GM23338 (cell line): ENCODE measurements around the gene EDEM1. TPM values are rescaled to one million over a fixed set of nuclear protein-coding genes. Genes with fewer than 3 reads are reported as not detected.

Experiments
- ATAC-seq: fragments of 200-7000 bp; cut with Tn5 transposase; 3 replicates; pipeline ENCODE4 v1.9.1; 2020
- DNase-seq: peaks from one replicate; pipeline ENCODE4 v3.0.0-alpha.2; 2015; ENCODE audit warnings: low spot score
- H2AFZ ChIP-seq: fragments of 200-600 bp; sonication (generic); 2 replicates; pipeline ENCODE4 v1.8.0; 2016; ENCODE audit warnings: antibody characterized with exemption, mild to moderate bottlenecking, moderate library complexity
- H3F3A ChIP-seq: fragments of 200-600 bp; sonication (generic); replicated peaks from 2 replicates; pipeline ENCODE4 v1.8.0; 2017; ENCODE audit warnings: antibody characterized with exemption, mixed run types, low read depth
- H3K27ac ChIP-seq: fragments of 200-600 bp; sonication (generic); 2 replicates; pipeline ENCODE4 v1.6.1; 2016; ENCODE audit warnings: low read depth
- H3K27me3 ChIP-seq: fragments of 200-600 bp; sonication (generic); 2 replicates; pipeline ENCODE4 v1.8.0; 2016; ENCODE audit warnings: mild to moderate bottlenecking, mixed run types, moderate library complexity; ENCODE audit not compliant: insufficient read depth
- H3K36me3 ChIP-seq: fragments of 200-600 bp; sonication (generic); 2 replicates; pipeline ENCODE4 v1.8.0; 2016; ENCODE audit warnings: mild to moderate bottlenecking; ENCODE audit not compliant: insufficient read depth
- H3K4me1 ChIP-seq: fragments of 200-600 bp; sonication (generic); 2 replicates; pipeline ENCODE4 v1.8.0; 2016; ENCODE audit warnings: mild to moderate bottlenecking, moderate library complexity; ENCODE audit not compliant: insufficient read depth
- H3K4me2 ChIP-seq: fragments of 200-600 bp; sonication (generic); 2 replicates; pipeline ENCODE4 v1.7.1; 2017; ENCODE audit warnings: mixed run types
- H3K4me3 ChIP-seq: fragments of 200-600 bp; sonication (generic); 2 replicates; pipeline ENCODE4 v1.6.1; 2016; ENCODE audit warnings: mixed run types
- H3K79me2 ChIP-seq: fragments of 200-600 bp; sonication (generic); replicated peaks from 2 replicates; pipeline ENCODE4 v1.8.0; 2017; ENCODE audit warnings: mild to moderate bottlenecking; ENCODE audit not compliant: insufficient read depth
- H3K9me2 ChIP-seq: fragments of 200-600 bp; sonication (generic); 2 replicates; pipeline ENCODE4 v1.8.0; 2017; ENCODE audit not compliant: insufficient read depth
- H4K20me1 ChIP-seq: fragments of 200-600 bp; sonication (generic); replicated peaks from 2 replicates; pipeline ENCODE4 v1.8.0; 2017; ENCODE audit warnings: mild to moderate bottlenecking; ENCODE audit not compliant: insufficient read depth
- H3K27ac Mint-ChIP-seq: 2 replicates; pipeline ENCODE4 v1.8.0; 2020; ENCODE audit warnings: inconsistent platforms, mild to moderate bottlenecking, moderate library complexity, mixed read lengths
- H3K27me3 Mint-ChIP-seq: 3 replicates; pipeline ENCODE4 v1.8.0; 2022; ENCODE audit warnings: low read depth, mild to moderate bottlenecking, moderate library complexity, mixed read lengths, inconsistent platforms; ENCODE audit not compliant: insufficient read depth, poor library complexity
- H3K36me3 Mint-ChIP-seq: 3 replicates; pipeline ENCODE4 v1.8.0; 2021; ENCODE audit warnings: low read depth, mild to moderate bottlenecking, inconsistent platforms, moderate library complexity, mixed read lengths
- H3K4me1 Mint-ChIP-seq: 3 replicates; pipeline ENCODE4 v1.8.0; 2020; ENCODE audit warnings: mild to moderate bottlenecking, inconsistent platforms, mixed read lengths
- H3K4me3 Mint-ChIP-seq: 3 replicates; pipeline ENCODE4 v1.8.0; 2021; ENCODE audit warnings: moderate library complexity, mild to moderate bottlenecking, inconsistent platforms, mixed read lengths
- H3K9me3 Mint-ChIP-seq: 3 replicates; pipeline ENCODE4 v1.8.0; 2020; ENCODE audit warnings: moderate library complexity, mild to moderate bottlenecking, inconsistent platforms, mixed read lengths
- CREB1 ChIP-seq: fragments of 250-450 bp; sonication (Bioruptor Pico); IDR thresholded peaks from 2 replicates; pipeline ENCODE4 v1.5.0; 2020; ENCODE audit warnings: low read depth, mild to moderate bottlenecking, moderate library complexity
- EZH2 ChIP-seq: fragments of 200-600 bp; sonication (generic); IDR thresholded peaks from one replicate; pipeline ENCODE4 v1.8.0; 2017; ENCODE audit warnings: antibody characterized with exemption, mild to moderate bottlenecking, low read depth; ENCODE audit not compliant: unreplicated experiment
- EZH2phosphoT487 ChIP-seq: fragments of 200-600 bp; sonication (generic); IDR thresholded peaks from one replicate; pipeline ENCODE4 v1.8.1; 2018; ENCODE audit warnings: antibody characterized with exemption; ENCODE audit not compliant: unreplicated experiment
- JUNB ChIP-seq: IDR thresholded peaks from one replicate; pipeline ENCODE4 v1.6.1; 2016; ENCODE audit warnings: antibody characterized with exemption; ENCODE audit not compliant: unreplicated experiment
- NANOG ChIP-seq: IDR thresholded peaks from 2 replicates; pipeline ENCODE4 v1.6.1; 2016; ENCODE audit warnings: antibody characterized with exemption, borderline replicate concordance
- POLR2AphosphoS5 ChIP-seq: IDR thresholded peaks from 2 replicates; pipeline ENCODE4 v1.6.1; 2016; ENCODE audit warnings: antibody characterized with exemption, low read depth
- REST ChIP-seq: IDR thresholded peaks from one replicate; pipeline ENCODE4 v1.6.1; 2018; ENCODE audit warnings: antibody characterized with exemption; ENCODE audit not compliant: unreplicated experiment
- STAT1 ChIP-seq: IDR thresholded peaks from one replicate; pipeline ENCODE4 v1.6.1; 2016; ENCODE audit warnings: antibody characterized with exemption; ENCODE audit not compliant: unreplicated experiment
- ZNF114 ChIP-seq: fragments of 250-450 bp; sonication (Bioruptor Pico); IDR thresholded peaks from 2 replicates; pipeline ENCODE4 v1.5.0; 2020; ENCODE audit warnings: mild to moderate bottlenecking, moderate library complexity
- ZNF331 ChIP-seq: fragments of 250-450 bp; sonication (Bioruptor Pico); IDR thresholded peaks from 2 replicates; pipeline ENCODE4 v1.5.0; 2020; ENCODE audit warnings: low read depth, mild to moderate bottlenecking, moderate library complexity
- polyA plus RNA-seq: library from polyadenylated mRNA; unstranded; fragments of >200 nt; fragmentation: Nextera tagmentation; extraction: Ambion mirVana; gene quantifications from 2 replicates; pipeline ENCODE4 v1.2.1, GENCODE V29; 2016
- total RNA-seq: library from RNA; depleted of rRNA; stranded (reverse); fragments of >200 nt; shearing (Covaris generic); gene quantifications from 2 replicates; pipeline ENCODE4 v1.2.3, GENCODE V29; 2014
- TF ChIP-seq, protein P1 (sequence below): fragments of 250-450 bp; sonication (Bioruptor Pico); IDR thresholded peaks from 2 replicates; pipeline ENCODE4 v1.5.0; 2020; ENCODE audit warnings: mild to moderate bottlenecking, moderate library complexity
- TF ChIP-seq, protein P2 (sequence below): IDR thresholded peaks from 2 replicates; pipeline ENCODE4 v1.6.1; 2016; ENCODE audit warnings: antibody characterized with exemption

Gene EDEM1
- total and polyA plus RNA-seq, 2 experiments from 2014 or later: 2.2 to 36.7 TPM

DNA sequence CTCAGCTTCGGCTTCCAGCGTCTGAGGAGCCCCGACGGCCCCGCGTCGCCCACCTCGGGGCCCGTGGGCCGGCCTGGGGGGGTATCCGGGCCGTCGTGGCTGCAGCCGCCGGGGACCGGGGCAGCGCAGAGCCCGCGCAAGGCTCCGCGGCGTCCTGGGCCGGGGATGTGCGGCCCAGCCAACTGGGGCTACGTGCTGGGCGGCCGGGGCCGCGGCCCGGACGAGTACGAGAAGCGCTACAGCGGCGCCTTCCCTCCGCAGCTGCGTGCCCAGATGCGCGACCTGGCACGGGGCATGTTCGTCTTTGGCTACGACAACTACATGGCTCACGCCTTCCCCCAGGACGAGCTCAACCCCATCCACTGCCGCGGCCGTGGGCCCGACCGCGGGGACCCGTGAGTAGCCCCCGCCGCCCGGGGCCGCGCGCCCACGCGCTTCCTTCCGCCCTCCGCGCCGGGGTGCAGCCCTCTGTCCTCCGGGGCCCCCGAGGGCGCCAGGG is 462 bp downstream of the EDEM1 start:
- peaks cover 16% of the 10 kb centered on the region; the same call in 1 of the 2 replicates for H3K27me3 ChIP-seq
- Mint-ChIP-seq H3K9me3 (no peaks in the 10 kb centered on the region), H3K4me1 (peaks cover 42% of the 10 kb centered on the region), H3K27ac (no peak overlapping the region), H3K27me3 (peaks cover 5% of the 10 kb centered on the region), H3K36me3 (peaks cover 9% of the 10 kb centered on the region; the same call in 2 of the 3 replicates), H3K4me3 (peak overlapping the region; percentile 96)
- H3K79me2 ChIP-seq: peaks cover 47% of the 10 kb centered on the region
- TF ChIP-seq EZH2 (no peak), JUNB (no peak), CREB1 (no peak), POLR2AphosphoS5 (no peak), ZNF114 (CRISPR knock-in tag) (no peak), NANOG (no peak), STAT1 (no peak), REST (no peak), EZH2phosphoT487 (no peak), ZNF331 (CRISPR knock-in tag) (no peak)
- TF ChIP-seq, protein P1, sequence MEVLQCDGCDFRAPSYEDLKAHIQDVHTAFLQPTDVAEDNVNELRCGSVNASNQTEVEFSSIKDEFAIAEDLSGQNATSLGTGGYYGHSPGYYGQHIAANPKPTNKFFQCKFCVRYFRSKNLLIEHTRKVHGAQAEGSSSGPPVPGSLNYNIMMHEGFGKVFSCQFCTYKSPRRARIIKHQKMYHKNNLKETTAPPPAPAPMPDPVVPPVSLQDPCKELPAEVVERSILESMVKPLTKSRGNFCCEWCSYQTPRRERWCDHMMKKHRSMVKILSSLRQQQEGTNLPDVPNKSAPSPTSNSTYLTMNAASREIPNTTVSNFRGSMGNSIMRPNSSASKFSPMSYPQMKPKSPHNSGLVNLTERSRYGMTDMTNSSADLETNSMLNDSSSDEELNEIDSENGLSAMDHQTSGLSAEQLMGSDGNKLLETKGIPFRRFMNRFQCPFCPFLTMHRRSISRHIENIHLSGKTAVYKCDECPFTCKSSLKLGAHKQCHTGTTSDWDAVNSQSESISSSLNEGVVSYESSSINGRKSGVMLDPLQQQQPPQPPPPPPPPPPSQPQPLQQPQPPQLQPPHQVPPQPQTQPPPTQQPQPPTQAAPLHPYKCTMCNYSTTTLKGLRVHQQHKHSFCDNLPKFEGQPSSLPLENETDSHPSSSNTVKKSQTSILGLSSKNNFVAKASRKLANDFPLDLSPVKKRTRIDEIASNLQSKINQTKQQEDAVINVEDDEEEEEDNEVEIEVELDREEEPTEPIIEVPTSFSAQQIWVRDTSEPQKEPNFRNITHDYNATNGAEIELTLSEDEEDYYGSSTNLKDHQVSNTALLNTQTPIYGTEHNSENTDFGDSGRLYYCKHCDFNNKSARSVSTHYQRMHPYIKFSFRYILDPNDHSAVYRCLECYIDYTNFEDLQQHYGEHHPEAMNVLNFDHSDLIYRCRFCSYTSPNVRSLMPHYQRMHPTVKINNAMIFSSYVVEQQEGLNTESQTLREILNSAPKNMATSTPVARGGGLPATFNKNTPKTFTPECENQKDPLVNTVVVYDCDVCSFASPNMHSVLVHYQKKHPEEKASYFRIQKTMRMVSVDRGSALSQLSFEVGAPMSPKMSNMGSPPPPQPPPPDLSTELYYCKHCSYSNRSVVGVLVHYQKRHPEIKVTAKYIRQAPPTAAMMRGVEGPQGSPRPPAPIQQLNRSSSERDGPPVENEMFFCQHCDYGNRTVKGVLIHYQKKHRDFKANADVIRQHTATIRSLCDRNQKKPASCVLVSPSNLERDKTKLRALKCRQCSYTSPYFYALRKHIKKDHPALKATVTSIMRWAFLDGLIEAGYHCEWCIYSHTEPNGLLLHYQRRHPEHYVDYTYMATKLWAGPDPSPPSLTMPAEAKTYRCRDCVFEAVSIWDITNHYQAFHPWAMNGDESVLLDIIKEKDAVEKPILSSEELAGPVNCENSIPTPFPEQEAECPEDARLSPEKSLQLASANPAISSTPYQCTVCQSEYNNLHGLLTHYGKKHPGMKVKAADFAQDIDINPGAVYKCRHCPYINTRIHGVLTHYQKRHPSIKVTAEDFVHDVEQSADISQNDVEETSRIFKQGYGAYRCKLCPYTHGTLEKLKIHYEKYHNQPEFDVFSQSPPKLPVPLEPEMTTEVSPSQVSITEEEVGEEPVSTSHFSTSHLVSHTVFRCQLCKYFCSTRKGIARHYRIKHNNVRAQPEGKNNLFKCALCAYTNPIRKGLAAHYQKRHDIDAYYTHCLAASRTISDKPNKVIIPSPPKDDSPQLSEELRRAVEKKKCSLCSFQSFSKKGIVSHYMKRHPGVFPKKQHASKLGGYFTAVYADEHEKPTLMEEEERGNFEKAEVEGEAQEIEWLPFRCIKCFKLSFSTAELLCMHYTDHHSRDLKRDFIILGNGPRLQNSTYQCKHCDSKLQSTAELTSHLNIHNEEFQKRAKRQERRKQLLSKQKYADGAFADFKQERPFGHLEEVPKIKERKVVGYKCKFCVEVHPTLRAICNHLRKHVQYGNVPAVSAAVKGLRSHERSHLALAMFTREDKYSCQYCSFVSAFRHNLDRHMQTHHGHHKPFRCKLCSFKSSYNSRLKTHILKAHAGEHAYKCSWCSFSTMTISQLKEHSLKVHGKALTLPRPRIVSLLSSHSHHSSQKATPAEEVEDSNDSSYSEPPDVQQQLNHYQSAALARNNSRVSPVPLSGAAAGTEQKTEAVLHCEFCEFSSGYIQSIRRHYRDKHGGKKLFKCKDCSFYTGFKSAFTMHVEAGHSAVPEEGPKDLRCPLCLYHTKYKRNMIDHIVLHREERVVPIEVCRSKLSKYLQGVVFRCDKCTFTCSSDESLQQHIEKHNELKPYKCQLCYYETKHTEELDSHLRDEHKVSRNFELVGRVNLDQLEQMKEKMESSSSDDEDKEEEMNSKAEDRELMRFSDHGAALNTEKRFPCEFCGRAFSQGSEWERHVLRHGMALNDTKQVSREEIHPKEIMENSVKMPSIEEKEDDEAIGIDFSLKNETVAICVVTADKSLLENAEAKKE: no peak
- TF ChIP-seq, protein P2, sequence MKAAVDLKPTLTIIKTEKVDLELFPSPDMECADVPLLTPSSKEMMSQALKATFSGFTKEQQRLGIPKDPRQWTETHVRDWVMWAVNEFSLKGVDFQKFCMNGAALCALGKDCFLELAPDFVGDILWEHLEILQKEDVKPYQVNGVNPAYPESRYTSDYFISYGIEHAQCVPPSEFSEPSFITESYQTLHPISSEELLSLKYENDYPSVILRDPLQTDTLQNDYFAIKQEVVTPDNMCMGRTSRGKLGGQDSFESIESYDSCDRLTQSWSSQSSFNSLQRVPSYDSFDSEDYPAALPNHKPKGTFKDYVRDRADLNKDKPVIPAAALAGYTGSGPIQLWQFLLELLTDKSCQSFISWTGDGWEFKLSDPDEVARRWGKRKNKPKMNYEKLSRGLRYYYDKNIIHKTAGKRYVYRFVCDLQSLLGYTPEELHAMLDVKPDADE: no peak
- H3K4me3 ChIP-seq: peak overlapping the region; percentile 68
- peak; percentile 62 for DNase-seq
- peak overlapping the region; percentile 96 for H3K4me2 ChIP-seq
- peak; percentile 67 for ATAC-seq
- H4K20me1 ChIP-seq: peaks cover 5% of the 10 kb centered on the region
- H3F3A ChIP-seq: no peaks in the 10 kb centered on the region
- peaks cover 17% of the 10 kb centered on the region for H3K4me1 ChIP-seq
- no peaks in the 10 kb centered on the region for H3K36me3 ChIP-seq
- peak overlapping the region; percentile 84 for H2AFZ ChIP-seq
- H3K9me2 ChIP-seq: no peaks in the 10 kb centered on the region
- no peak overlapping the region for H3K27ac ChIP-seq
